Adrenal gland (tissue), 12 donors: ENCODE data around the gene COX4I1. TPM values are rescaled to one million over a fixed set of nuclear protein-coding genes. Genes with fewer than 3 reads are reported as not detected.
A peak's percentile ranks its signal among the peaks of the same experiment; 100 is the strongest.

ENCODE experiments used
- DNase-seq, 7 donors: peaks; one replicate each; pipeline ENCODE4 v3.0.0-alpha.2; 2019 to 2020
- H3K27ac ChIP-seq, 5 donors: fragments of 200-600 bp; sonication (generic) in 4 of 5; 1 replicate in 3 of 5; 2 replicates in 2 of 5; pipeline versions ENCODE4 v1.5.1 to v1.8.0; 2016 to 2020; ENCODE audit warnings: mild to moderate bottlenecking in 1 of 5
- H3K27me3 ChIP-seq: fragments of 200-600 bp; 2 replicates; pipeline ENCODE4 v1.8.0; 2021
- H3K36me3 ChIP-seq, 2 donors: fragments of 200-600 bp; replicated peaks in 1 of 2; 1 replicate in 1 of 2; 2 replicates in 1 of 2; pipeline versions ENCODE4 v1.5.1 to v1.8.0; 2018 to 2022
- H3K4me1 ChIP-seq, 2 donors: fragments of 200-600 bp; replicated peaks in 1 of 2; 1 replicate in 1 of 2; 2 replicates in 1 of 2; pipeline versions ENCODE4 v1.5.1 to v1.8.0; 2018 to 2021
- H3K4me3 ChIP-seq, 4 donors: fragments of 200-600 bp; sonication (generic) in 3 of 4; one replicate each; pipeline ENCODE4 v1.5.1; 2016 to 2018
- H3K9me3 ChIP-seq, 3 donors: fragments of 200-600 bp; sonication (generic) in 1 of 3; replicated peaks in 1 of 3; 1 replicate in 2 of 3; 2 replicates in 1 of 3; pipeline versions ENCODE4 v1.5.1 to v1.8.0; 2016 to 2021
- POLR2A ChIP-seq, 2 donors: fragments of 450-650 bp; IDR thresholded peaks; one replicate each; pipeline ENCODE4 v1.6.1; 2017; ENCODE audit warnings: antibody characterized with exemption in 2 of 2, mild to moderate bottlenecking in 2 of 2, moderate library complexity in 1 of 2
- WGBS, 4 donors: extraction: QIAGEN DNeasy Blood & Tissue Kit in 2 of 4; methylation state at CpG; one replicate each; pipeline versions ENCODE4 v1.1.5 to v1.1.7; 2013 to 2017; 5-methylcytosine and 5-hydroxymethylcytosine counted together
- intact Hi-C, 2 donors: fragments of 100-400 bp; cut with DNase I; formaldehyde crosslinking; loops; one replicate each; pipeline versions ENCODE4 v1.14.1 to v1.15.0; 2022 to 2023
- polyA plus RNA-seq, 3 donors: library from polyadenylated mRNA; stranded (reverse); fragments of 200-250 nt in 2 of 3; fragments of 350-450 nt in 1 of 3; fragmentation: Illumina TruSeq in 1 of 3; extraction: RNeasy Lipid Tissue Mini Kit (QIAGEN cat#74804) in 1 of 3; gene quantifications; one replicate each; pipeline ENCODE4 v1.2.3, GENCODE V29; 2013 to 2014
- total RNA-seq, 9 donors: library from RNA; depleted of rRNA in 4 of 9; stranded (reverse); fragments of >200 nt in 4 of 9; fragments of 120-200 nt in 1 of 9; fragmentation: NEBNext Ultra II Directional in 1 of 9; extraction: Animal tissue kit (Norgen Biotek cat#: 25700) in 1 of 9; gene quantifications; one replicate each; pipeline versions ENCODE4 v1.1.0 to v1.2.4, GENCODE V29; 2013 to 2023
- TF ChIP-seq, protein P1 (sequence below), 6 experiments: fragments of 450-650 bp in 4 of 6; fragments of 200-600 bp in 2 of 6; sonication (generic) in 1 of 6; IDR thresholded peaks; 1 replicate in 5 of 6; 2 replicates in 1 of 6; pipeline versions ENCODE4 v1.5.1 to v1.8.0; 2016 to 2021; ENCODE audit warnings: antibody characterized with exemption in 6 of 6, mild to moderate bottlenecking in 2 of 6, moderate library complexity in 1 of 6
- donor health status: healthy with polysubstance abuse.
- donor health status: Bipolar disorder and iron deficiency.
- donor health status: DM: yes; HTN: yes; CAD: no.
- donor health status: DM: no; HTN: no; CAD: no.
- donor health status: DM: no; HTN: no; CAD: no.
- donor health status: DM: yes; HTN: yes; CAD: no.

The COX4I1 gene
- total and polyA plus RNA-seq, 12 donors = 466 to 1,628 (median 536) TPM

DNA sequence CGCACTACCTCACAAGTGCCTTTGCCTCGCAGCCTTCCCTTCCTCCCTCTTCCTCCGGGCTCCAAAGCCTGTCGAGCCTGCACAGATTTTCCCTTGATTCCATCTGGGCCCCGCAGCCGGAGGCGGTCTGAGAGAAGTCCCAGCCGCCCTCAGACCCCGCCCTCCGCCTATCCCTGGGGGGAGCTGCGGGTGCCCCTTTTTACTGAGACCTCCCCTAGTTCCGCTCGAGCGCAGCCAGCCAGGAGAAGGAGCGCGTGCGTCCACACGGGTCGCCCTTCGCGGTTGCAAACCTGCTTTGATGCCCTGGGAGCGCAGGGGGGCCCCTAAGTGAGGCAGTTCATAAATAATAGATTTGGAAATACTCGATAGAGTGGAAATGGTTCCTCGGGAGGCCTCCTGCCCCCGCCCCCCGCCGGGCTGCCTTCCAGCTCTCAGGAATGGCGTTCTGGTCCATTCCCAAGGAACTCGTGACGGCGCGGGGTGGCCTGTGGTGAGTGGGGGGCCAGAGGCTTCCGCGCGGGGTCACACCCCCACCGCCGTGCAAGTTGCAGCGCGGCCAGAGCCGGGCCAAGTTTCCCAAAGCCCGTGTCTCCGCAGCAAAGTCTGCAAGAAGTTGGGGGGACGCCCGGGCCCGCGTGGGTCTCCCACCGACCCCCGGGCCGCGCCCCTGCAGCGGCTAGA is 49.2 kb upstream of the COX4I1 start:
- WGBS, 4 donors = 3 to 9% (median 7%) methylated on average over 20 to 51 of the region's 51 CpGs
- intact Hi-C loops = no loop called here

DNA sequence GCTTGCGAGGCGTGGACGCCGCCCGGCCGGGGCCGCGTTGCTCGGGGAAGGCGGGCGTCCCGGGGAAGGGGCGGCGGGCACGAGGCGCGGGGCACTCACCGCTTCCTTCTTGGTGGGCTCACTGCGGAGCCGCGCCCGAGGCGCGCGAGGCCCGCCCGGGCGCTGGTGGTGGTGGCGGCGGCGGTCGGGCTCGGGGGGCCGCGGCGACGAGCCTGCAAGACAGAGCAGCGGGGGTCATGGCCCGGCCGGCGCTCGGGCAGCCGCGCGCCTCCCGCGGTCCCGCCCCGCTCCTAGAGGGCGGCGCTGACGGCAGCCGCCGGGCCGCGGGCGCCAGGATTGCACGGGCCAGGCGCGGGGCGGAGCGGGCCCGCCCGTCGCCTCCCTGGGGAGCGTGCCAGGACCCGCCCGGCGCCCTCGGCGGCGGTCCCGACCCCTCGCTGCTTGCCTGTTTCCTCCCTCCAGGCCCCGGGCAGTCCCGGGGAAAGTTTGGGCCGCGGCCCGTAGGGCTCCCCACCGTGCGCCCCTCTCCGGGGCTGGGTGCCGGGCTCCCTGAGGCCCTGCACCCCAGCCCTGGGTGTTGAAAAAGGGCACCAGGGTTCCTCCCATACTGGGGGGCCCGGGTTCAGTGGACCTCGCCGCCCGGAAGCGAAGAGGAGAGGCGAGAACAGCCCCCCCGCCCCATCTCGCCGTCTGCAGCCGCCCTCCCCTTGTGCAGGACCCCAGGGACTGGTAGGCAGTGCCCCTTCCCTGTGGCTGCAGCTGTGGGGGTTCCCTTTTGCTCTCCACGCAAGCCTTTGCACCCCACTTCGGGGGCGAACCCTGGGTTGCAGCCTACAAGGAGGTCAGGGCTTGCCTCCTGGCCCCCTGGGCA is 48.4 kb upstream of the COX4I1 start, which contains the start of gene C16orf74:
Gene C16orf74, minus strand, starts transcription at position 270 of the 871 bp plus-strand sequence. CDS start 15,879 bp downstream, outside the sequence.
- 6 to 27% (median 7%) methylated on average over 3 to 96 of the region's 96 CpGs; no CpG with 5 or more reads in 1 of the 4 donors for WGBS, 4 donors
- peak in 2 of 7 donors; percentile 41 to 50 for DNase-seq
- intact Hi-C loops = no loop called here
- no peak within 1 kb of the TSS for H3K27ac ChIP-seq
- H3K27me3 ChIP-seq = peaks cover 17% of the 10 kb centered on the region
- no peaks in the 10 kb centered on the region for H3K9me3 ChIP-seq
- TF ChIP-seq POLR2A (IDR thresholded peaks at IDR 0.05) = no peak
- TF ChIP-seq, protein P1, sequence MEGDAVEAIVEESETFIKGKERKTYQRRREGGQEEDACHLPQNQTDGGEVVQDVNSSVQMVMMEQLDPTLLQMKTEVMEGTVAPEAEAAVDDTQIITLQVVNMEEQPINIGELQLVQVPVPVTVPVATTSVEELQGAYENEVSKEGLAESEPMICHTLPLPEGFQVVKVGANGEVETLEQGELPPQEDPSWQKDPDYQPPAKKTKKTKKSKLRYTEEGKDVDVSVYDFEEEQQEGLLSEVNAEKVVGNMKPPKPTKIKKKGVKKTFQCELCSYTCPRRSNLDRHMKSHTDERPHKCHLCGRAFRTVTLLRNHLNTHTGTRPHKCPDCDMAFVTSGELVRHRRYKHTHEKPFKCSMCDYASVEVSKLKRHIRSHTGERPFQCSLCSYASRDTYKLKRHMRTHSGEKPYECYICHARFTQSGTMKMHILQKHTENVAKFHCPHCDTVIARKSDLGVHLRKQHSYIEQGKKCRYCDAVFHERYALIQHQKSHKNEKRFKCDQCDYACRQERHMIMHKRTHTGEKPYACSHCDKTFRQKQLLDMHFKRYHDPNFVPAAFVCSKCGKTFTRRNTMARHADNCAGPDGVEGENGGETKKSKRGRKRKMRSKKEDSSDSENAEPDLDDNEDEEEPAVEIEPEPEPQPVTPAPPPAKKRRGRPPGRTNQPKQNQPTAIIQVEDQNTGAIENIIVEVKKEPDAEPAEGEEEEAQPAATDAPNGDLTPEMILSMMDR (IDR thresholded peaks at IDR 0.05) = peak in 1 of 6 experiments; percentile 4
- peak within 1 kb of the TSS in 2 of 4 donors; percentile 29 to 65 for H3K4me3 ChIP-seq
- H3K4me1 ChIP-seq = peaks cover 6 to 15% of the 10 kb centered on the region in 2 donors
- H3K36me3 ChIP-seq = no peaks in the 10 kb centered on the region

More for the DNA sequence above, 49.2 kb upstream of the COX4I1 start:
- peaks cover 6 to 15% of the 10 kb centered on the region in 2 donors for H3K4me1 ChIP-seq
- H3K27ac ChIP-seq = no peak overlapping the region
- peak overlapping the region in 2 of 4 donors; percentile 29 to 65 for H3K4me3 ChIP-seq
- no peaks in the 10 kb centered on the region for H3K36me3 ChIP-seq
- TF ChIP-seq, protein P1 (IDR thresholded peaks at IDR 0.05) = no peak
- no peak for TF ChIP-seq POLR2A (IDR thresholded peaks at IDR 0.05)
- H3K27me3 ChIP-seq = peaks cover 17% of the 10 kb centered on the region
- peak in 1 of 7 donors; percentile 9 for DNase-seq
- no peaks in the 10 kb centered on the region for H3K9me3 ChIP-seq

DNA sequence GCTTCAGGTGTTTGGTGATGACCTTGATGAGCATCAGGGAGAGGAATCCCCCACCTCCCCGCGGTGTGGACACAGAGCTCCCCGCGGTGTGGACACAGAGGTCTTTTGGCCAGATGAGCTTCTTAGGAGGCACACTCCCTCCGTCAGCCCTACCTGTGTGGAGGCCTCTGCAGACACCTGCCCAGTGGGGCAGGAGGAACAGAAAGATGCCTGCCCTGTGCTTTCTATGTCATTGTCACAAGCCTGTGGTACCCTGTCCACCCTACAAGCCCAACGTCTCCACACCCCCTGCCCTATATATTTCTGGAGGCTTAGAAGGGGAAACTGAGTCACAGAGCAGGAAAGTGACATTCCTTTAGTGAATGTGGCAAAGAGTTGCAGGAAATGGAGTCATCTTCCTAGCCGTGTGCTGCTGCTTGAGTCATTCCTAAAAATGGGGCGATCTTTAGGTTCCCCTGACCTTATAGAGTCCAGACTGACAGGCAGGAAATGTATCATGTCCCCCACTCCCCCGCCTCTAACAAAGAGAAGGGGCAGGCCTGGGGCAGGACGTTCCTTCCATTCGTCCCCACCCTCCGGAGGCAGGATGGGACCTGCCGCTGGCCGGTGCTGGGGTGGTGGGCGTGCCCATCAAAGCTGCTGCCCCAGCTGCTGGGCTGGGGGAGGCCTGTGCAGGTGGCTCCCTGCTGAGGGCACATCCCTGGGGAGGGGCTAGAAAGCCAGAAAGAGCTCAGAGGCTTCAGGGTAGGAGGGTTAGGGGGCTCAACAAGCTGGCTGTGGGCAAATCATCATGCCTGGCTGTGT is 47.6 kb upstream of the COX4I1 start:
- DNase-seq = no peak
- Histone ChIP-seq H3K27me3 (peaks cover 17% of the 10 kb centered on the region), H3K4me1 (peaks cover 6 to 15% of the 10 kb centered on the region in 2 donors), H3K4me3 (no peak overlapping the region), H3K27ac (no peak overlapping the region), H3K36me3 (no peaks in the 10 kb centered on the region), H3K9me3 (no peaks in the 10 kb centered on the region)
- intact Hi-C loops = no loop called here
- 44 to 52% (median 50%) methylated on average over 5 to 15 of the region's 15 CpGs for WGBS, 4 donors
- TF ChIP-seq POLR2A (IDR thresholded peaks at IDR 0.05) = no peak
- TF ChIP-seq, protein P1 (IDR thresholded peaks at IDR 0.05) = no peak
